Pulmonary artery endothelial cell (primary cell): ENCODE data around the gene RCOR1. TPM values are rescaled to one million over a fixed set of nuclear protein-coding genes. Genes with fewer than 3 reads are reported as not detected.
"Not testable (repeated sequence)": the region's sequence is repeated elsewhere in the genome, so short reads cannot be mapped to it uniquely, and the experiment has no call there.

Source experiments
- DNase-seq: peaks from one replicate; pipeline ENCODE4 v3.0.0-alpha.2; 2011; ENCODE audit warnings: low read depth, low spot score
- total RNA-seq: library from RNA; depleted of rRNA; stranded (reverse); fragments of >200 nt; gene quantifications from 2 replicates; pipeline ENCODE4 v1.2.3, GENCODE V29; 2014

RCOR1 gene
- total RNA-seq, 1 donor from 2014 or later = 12.3 TPM

DNA sequence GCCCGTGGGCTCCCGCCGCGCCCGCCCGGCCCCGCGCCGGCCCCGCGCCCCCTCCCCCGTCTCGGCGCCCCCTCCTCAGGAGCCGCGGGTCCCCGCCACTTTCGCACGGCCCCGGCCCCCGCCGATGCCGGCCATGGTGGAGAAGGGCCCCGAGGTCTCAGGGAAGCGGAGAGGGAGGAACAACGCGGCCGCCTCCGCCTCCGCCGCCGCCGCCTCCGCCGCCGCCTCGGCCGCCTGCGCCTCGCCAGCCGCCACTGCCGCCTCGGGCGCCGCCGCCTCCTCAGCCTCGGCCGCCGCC lies 263 bp downstream of the RCOR1 start:
- DNase-seq = no peak

DNA sequence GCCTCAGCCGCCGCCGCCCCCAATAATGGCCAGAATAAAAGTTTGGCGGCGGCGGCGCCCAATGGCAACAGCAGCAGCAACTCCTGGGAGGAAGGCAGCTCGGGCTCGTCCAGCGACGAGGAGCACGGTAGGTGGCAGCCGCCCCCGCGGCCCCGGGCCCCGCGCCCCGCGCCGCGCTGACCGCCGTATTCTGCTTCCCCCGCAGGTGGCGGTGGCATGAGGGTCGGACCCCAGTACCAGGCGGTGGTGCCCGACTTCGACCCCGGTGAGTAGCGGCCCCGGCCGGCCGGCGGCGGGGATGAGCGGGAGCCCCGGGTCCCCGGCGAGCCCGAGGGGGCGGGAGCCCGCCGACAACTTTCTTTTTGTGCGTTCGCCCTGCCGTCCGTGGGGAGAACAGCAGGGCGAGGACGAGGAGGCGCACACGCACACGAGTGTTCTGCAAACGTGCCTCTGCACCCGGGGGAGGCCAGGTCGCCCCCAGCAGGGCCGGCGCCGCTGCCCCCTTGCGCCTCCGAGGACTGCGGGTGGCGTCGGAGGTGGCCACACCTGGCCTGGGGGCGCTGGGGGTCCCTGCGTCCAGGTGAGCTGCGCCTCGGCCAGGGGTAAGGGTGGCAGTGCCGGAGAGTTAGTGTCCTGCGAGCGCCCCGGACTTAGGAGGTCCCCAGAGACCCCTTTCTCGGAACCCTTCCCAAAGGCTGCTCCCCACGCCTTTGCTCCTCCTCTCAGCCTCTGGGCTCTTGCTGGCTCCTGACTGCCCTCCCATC lies 794 bp downstream of the RCOR1 start:
- DNase-seq = no peak

DNA sequence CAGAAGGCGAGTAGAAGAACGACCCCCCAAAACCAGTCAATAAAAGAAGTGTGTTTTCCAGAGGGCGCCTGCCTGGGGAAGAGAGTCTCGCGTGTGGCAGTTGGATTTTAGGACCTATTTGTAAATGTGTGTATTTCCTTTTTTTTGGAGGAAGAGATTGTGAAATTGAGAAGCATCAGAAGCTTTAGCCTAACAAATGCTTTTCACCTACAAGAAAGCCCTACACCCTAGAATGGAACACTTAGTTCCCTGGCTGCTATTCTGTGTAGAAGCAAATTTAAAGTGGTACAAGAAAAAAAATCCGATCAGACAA lies 1.3 kb downstream of the RCOR1 start:
- DNase-seq = no peak

DNA sequence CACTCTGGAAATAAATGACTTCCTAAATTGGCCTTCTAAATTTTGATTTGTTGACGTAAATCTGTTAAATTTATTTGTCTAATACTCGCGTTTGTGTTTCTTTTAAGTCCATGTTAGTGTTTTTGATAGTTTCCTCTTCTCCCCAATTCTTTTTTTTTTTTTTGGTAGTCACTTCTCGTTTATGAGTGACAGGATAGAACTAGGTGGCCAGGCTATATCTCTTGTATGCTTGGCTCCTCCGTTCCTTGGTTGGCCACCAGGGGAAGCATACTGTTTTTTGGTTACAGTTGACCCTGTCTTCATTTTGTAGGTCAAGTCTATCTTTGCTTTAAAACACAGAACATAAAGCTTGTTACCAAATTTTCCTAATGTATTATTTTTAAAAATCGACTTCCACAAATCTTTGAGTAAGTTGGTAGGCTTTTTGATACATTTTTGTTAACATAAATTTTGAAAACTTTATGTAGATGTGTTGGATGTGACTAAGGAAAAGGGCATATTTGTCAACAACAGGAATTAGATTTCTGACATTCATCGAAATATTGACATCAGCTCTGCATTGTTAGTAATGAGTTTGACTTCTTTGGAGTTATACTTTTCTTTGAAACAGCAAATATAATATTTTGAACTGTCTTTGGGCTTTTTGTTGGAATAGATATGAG lies 2.2 kb downstream of the RCOR1 start:
- no peak for DNase-seq

DNA sequence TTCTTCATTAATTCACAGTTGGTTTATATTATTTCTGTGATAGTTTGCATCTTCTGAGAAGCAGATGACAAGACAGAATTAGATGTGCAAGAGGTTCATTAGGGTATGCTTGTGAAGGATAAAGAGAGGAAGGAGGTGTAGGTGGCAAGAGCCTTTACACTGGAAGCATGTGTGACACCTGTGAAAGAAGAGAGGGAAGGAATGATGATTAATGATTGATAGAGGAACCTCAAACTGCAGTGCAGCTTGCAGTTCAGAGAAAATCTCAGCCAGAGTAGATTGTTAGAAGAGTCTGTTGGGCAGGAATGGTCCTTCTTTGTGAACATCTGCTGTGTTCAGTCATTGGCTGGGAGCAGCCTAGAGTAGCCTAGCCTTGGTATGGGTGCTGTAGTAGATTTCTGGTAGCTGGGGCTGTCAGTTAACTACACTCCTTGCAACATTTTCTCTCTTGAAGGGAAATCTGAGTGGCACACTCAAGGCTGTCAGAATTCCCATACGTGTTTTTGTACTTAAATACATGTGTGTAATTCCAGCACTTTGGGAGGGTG lies 9.0 kb downstream of the RCOR1 start:
- no peak for DNase-seq

DNA sequence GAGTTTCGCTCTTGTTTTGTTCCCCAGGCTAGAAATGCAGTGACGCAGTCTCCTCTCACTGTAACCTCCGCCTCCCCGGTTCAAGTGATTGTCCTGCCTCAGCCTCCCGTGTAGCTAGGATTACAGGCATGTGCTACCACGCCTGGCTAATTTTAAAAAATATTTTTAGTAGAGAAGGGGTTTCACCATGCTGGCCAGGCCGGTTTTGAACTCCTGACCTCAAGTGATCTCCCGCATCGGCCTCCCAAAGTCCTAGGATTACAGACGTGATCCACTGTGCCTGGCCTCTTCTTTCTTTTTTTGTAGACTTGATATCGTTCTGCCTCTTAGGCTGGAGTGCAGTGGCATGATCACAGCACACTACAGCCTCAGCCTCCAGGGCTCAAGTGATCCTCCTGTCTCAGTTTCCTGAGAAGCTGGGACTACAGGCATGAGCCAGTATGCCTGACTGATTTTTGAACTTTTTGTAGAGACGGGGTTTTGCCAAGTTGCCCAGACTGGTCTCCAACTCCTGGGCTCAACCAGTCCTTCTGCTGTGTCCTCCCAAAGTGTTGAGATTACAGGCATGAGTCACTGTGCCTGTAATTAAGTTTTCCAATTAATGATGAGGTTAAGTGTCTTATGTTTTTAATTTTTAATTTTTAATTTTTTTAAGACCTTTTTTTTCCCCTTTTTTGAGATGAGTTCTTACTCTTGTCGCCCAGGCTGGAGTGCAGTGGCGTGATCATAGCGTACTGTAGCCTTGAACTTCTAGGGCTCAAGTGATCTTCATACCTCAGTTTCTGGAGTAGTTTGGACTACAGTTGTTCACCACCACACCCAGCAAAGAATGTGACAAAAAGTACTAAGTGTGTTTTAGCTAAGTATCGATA lies 10.2 kb downstream of the RCOR1 start:
- no peak for DNase-seq

DNA sequence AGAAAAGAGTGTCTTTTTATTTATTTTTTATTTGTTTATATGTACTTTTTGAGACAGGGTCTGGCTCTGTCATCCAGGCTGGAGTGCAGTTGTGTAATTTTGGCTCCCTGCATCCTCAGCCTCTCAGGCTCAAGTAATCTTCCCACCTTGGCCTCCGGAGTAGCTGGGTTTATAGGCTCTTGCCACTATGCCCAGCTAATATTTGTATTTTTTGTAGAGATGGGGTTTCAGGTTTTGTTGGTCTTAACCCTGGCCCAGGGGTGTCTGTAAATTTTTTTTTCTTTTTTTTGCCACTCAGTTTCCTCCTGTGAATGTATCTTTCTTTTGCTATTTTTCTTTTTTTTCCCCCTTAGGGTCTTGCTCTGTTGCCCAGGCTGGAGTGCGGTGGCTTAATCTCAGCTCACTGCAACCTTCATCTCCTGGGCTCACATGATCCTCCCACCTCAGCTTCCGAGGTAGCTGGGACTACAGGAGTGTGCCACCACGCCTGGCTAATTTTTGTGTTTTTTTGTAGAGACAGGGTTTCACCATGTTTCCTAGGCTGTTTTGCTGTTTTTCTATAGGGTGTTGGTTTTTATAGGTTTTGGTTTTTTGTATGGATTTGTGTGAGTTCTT lies 11.0 kb downstream of the RCOR1 start:
- no peak for DNase-seq

DNA sequence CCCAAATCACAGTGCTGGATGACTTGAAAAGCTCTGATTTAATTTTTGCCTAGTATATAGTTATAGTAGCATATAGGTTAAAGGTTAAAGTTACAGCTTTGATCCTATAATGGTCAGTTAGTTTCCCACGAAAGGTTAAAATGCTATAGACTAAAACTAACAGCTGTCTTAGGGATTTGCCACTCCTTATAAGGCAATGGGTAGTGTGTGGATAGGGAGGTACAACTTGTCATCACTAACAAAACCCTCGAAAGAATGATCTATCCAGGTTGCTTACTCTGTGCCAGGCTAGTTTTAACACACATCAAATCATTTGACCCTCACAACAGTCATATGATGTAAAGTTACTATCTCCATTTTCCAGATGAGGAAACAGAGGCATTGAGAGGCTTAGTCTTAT lies 11.7 kb downstream of the RCOR1 start:
- DNase-seq = no peak

DNA sequence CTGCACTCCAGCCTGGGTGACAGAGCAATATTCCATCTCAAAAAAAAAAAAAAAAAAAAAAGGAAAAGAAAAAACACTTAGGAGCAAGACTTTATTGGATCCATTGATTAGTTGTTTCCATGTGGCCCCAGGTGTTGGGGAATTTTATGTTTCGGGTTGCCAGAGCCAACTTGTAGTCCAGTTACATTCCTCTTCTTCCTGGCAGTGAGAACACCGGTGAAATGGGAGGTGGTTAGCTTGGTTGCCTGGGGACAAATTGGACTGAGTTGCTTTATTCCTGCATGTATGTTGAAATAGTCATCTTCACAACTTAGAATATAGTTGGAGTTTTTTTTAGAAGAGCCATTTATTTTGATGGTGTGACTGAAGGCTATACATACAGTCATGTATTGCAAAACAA lies 12.6 kb downstream of the RCOR1 start:
- no peak for DNase-seq

DNA sequence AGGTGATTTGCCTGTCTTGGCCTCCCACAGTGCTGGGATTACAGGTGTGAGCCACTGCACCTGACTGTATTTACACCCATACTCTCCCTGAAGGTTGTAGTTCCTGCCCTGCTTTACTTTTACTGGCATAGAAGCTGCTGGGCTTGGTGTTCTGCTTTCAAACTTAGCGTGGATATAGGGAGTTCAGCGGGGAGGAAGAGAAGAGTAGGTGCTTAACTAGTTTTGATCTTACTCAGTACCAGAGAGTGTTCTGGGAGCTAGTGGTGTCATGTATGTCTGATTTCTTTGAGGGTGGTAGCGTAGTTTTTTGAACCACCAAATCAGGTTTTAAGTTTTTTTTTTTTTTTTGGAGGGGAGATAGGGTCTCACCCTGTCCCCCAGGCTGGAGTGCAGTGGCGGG lies 13.8 kb downstream of the RCOR1 start:
- no peak for DNase-seq

DNA sequence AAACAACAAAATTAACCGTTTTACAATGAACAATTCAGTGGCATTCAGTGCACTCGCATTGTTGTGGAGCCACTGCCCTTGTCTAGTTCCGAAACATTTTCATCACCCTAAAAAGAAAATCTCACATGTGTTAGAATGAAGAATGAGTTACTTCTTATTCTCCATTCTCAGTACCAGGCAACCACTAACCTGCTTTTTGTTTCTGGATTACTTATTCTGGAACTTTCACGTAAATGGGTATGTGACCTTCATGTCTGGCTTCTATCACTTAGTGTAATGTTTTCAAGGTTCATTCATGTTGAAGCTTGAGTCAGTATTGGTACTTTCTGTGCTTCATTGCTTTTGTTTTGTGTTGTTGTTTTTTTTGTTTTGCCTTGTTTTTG lies 15.6 kb downstream of the RCOR1 start:
- DNase-seq = no peak

DNA sequence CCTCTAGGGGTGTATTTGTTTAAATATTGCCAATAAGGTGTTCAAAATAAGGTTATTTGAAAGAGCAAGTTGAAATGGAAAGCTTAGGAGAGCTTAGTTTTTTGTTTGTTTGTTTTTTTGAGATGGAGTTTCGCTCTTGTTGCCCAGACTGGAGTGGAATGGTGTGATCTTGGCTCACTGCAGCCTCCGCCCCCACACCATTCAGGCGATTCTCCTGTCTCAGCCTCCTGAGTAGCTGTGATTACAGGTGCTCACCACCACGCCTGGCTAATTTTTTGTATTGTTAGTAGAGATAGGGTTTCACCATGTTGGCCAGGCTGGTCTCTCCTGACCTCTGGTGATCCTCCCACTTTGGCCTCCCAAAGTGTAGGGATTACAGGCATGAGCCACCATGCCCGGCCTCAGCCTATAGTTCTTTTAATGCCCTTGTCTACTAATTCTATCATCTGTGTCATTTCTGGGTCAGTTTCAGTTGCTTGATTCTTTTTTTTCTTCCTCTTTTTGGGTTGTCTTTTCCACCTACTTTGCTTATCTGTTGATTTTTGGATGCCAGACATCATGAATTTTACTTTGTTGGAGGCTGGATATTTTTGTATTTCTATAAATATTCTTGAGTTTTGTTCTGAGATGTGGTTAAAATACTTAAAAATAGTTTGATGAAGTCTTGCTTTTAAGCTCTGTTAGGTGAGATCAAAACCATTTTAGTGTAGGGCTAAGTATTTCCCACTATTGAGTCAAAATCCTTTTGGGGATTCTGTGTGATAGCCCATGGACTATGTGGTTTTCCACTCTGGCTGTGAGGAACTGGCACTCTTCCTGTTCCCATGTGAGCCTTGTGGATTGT lies 18.7 kb downstream of the RCOR1 start:
- no peak for DNase-seq

DNA sequence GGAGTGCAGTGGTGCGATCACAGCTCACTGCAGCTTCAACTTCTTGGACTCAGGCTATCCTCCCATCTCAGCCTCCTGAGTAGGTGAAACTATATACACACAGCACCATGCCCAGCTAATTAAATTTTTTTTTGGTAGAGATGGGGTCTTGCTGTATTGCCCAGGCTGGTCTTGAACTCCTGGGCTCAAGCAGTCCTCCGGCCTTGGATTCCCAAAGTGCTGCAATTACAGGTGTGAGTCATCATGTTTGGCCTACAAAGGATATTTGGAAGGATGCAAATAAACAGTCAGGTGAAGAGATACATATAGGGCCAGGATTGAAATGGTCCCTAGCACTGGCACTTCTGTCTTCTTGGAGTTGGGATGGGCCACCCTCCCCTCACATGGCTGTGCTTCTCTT lies 23.9 kb downstream of the RCOR1 start:
- no peak for DNase-seq

DNA sequence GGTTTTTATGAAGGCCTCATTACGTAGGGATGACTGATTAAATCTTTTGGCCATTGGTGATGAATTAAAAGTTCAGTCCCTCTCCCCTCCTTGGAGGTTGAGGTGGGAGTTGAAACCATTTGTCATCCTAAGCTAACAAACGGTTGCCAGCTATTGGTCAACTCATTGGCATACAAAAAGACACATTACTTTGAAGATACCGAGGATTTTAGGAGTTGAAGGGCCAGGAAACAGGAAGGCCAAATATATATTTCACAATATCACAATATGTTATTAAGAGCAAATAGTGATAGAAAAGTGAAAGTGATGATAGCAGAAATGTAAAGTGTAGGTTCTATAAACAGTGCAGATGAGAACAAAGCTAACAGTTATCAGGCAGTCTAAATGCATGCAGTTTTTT lies 24.4 kb downstream of the RCOR1 start:
- DNase-seq = no peak

DNA sequence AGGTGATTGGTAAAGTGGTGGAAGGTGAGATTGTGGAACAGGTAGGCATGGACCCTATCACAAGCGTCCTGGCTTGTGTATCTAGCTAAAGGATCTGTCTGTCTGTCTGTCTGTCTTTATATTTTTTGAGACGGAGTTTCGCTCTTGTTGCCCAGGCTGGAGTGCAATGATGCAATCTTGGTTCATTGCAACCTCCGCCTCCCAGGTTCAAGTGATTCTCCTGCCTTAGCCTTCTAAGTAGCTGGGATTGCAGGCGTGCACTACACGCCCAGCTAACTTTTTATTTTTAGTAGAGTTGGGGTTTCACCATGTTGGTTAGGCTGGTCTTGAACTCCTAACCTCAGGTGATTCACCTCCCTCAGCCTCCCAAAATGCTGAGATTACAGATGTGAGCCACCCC lies 26.6 kb downstream of the RCOR1 start:
- not testable (repeated sequence) for DNase-seq

DNA sequence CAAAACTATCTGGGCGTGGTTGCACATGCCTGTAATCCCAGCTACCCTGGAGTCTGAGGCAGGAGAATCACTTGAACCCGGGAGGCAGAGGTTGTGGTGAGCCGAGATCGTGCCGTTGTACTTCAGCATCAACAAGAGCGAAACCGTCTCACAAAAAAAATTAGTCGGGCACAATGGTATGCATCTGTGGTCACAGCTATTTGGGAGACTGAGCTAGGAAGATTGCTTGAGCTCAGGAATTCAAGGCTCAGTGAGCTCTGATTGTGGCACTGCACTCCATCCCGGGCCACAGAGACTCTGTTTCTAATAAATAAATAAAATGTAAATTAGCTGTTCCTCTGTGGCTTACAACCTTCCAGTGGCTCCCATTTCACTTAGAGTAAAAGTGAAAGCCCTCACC lies 28.0 kb downstream of the RCOR1 start:
- DNase-seq = no peak

DNA sequence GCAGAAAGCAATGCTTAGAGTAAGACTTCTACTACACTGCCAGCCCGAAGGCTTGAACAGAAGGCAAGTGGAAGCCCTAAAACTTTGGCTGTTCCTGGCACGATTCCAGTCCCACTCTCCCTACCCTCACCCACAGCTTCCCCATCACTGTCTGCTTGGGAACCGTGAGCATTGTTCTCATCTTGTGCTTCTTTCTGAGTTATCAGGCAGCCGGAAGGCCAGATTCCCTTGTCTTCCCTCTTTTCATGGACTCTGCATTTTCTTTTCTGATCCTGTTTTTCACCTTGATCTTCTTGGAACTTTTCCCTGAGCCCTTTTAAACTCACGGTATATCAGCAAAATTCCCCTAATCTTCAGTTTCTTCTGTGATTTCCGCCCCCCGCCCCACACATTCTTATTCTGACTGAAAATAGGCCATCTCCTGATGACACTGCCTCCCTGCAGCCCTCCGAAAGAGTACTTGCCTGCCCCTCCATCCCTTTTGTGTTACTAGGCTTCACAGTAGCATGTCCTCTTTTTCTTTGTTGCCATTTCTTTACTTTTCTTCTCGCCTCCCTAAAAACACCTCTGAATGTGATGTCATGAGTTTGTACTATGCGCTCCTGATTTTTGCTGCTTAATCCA lies 29.9 kb downstream of the RCOR1 start:
- no peak for DNase-seq

DNA sequence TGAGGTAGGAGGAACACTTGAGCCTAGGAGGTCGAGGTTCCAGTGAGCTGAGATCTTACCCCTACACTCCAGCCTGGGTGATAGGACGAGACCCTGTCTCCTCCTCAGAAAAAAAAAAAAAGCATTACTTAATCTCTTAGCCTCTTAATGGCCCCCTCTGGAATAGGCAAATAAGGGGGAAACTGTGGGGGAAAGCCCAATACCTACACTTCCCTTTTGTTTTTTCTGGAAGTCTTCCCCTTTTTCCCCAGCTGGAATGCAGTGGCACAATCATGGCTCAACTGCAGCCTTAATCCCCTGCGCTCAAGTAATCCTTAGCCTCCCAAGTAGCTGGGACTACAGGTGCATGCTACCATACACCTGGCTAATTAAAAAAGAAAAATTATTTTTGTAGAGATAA lies 32.2 kb downstream of the RCOR1 start:
- DNase-seq = no peak

DNA sequence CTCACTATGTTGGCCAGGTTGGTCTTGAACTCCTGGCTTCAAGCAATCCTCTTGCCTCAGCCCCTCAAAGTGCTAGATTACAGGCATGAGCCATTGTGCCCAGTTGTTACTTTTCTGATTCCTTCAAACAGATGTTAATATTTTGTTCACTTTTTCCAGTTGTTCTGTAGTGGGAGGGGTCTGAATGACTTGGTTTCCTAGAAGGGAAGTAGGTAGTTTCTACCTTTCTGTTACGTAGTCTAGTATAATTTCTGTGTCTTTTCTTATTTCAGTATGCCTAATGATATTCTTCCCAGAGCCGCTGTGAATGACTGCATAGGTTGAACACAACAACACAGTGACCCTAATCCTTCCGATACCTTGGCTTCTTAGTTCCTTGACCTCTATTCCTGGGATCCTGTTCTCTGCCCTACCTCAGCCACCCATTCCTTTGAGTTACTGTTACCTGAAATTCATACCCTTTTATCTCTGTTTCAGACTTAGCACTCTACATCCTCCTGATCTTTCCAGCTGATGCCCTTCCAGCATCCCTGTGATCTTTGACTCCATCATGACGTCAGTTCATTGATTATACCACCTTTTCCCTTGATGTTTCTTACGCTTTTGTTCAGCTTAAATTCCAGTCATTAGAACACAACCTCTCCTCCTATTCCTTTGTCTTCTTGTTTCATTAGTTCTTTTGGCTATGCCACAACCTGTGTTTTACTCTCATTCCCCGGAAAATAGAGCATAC lies 33.3 kb downstream of the RCOR1 start:
- DNase-seq = no peak

DNA sequence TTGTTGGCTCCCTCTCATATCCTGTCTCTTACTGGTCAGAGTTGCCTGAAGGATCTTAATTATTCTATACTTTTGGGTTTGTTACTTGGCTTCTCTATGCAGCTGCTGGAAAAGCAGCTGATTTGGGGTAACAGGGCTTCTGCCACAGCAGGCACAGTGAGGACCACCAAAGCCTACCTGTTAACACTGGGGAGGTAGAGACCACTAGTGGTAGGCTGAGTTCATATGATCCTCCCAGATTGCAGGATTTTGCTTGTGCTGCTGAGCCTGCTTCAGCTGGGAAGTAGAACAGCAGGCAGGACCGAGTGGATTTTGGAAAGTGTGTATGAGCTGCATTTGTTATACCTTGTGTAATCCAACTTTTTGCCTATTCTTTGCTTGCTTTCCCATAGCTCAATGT lies 34.1 kb downstream of the RCOR1 start:
- DNase-seq = no peak
